HepG2 (cell line): ENCODE results near the gene MUSK. TPM values are rescaled to one million over a fixed set of nuclear protein-coding genes. Genes with fewer than 3 reads are reported as not detected.

ENCODE experiments used
- ATAC-seq: fragments of 200-7000 bp; cut with Tn5 transposase; 3 replicates; pipeline ENCODE4 v1.9.1; 2020; ENCODE audit warnings: mild to moderate bottlenecking, moderate library complexity
- BruUV-seq: library from RNA; stranded (reverse); fragments of 400-500 nt; replicated peaks from 2 replicates; lab custom pipeline; 2021; lab: Mats Ljungman, UMichigan
- CTCF ChIA-PET: fragments of 300-600 bp; formaldehyde crosslinking; extraction: SDS; loops from one replicate; lab custom pipeline; 2021; ENCODE audit warnings: low total read pairs, inconsistent platforms, low intra/inter-chr PET ratio; lab: Yijun Ruan, JAX
- POLR2A ChIA-PET: fragments of 350-600 bp; sonication (Branson Sonifier 250); formaldehyde crosslinking; loops from one replicate; lab custom pipeline; 2020; ENCODE audit warnings: antibody characterized with exemption, inconsistent platforms; lab: Yijun Ruan, JAX
- DNase-seq: peaks from one replicate; pipeline ENCODE4 v3.0.0-alpha.2; 2015; ENCODE audit warnings: low spot score
- FAIRE-seq: peaks from 3 replicates; lab custom pipeline; 2011; peaks lifted over from hg19 to GRCh38; lab: Jason Lieb, UNC
- H2AFZ ChIP-seq: one replicate; pipeline ENCODE4 v1.6.1; 2011; ENCODE audit warnings: low read length, inconsistent platforms
- H3K27ac ChIP-seq: fragments of 300-600 bp; 3 replicates; pipeline ENCODE4 v1.8.0; 2011; ENCODE audit warnings: mixed run types, mild to moderate bottlenecking, mixed read lengths, low read length, inconsistent platforms; ENCODE audit not compliant: insufficient read depth; ENCODE audit errors: extremely low read length
- H3K27me3 ChIP-seq, 2 experiments: fragments of 200-600 bp in 1 of 2; 2 replicates in 1 of 2; 3 replicates in 1 of 2; pipeline versions ENCODE4 v1.6.0 to v1.8.0; 2011; ENCODE audit warnings: low read length in 2 of 2, mild to moderate bottlenecking in 2 of 2, moderate library complexity in 2 of 2, inconsistent platforms in 1 of 2; ENCODE audit not compliant: insufficient read depth in 2 of 2, control insufficient read depth in 1 of 2
- H3K36me3 ChIP-seq, 2 experiments: fragments of 200-600 bp in 1 of 2; replicated peaks in 1 of 2; 2 replicates in 1 of 2; 3 replicates in 1 of 2; pipeline versions ENCODE4 v1.5.1 to v1.8.0; 2011; ENCODE audit warnings: low read length in 2 of 2, inconsistent platforms in 1 of 2; ENCODE audit not compliant: insufficient read depth in 2 of 2, control insufficient read depth in 1 of 2
- H3K4me1 ChIP-seq: 2 replicates; pipeline ENCODE4 v1.5.1; 2012; ENCODE audit warnings: low read length, inconsistent platforms; ENCODE audit not compliant: insufficient read depth
- H3K4me2 ChIP-seq: 2 replicates; pipeline ENCODE4 v1.6.0; 2011; ENCODE audit warnings: low read depth, low read length, inconsistent platforms
- H3K4me3 ChIP-seq, 3 experiments: fragments of 200-600 bp in 1 of 3; sonication (generic), shearing (Covaris generic) in 1 of 3; replicated peaks in 1 of 3; 2 replicates each; pipeline ENCODE4 v1.5.1; 2011 to 2016; ENCODE audit warnings: low read length in 3 of 3, inconsistent platforms in 2 of 3, low read depth in 2 of 3, mild to moderate bottlenecking in 2 of 3, control low read depth in 1 of 3, mixed read lengths in 1 of 3; ENCODE audit not compliant: insufficient read depth in 1 of 3
- H3K79me2 ChIP-seq: one replicate; pipeline ENCODE4 v1.6.1; 2011; ENCODE audit warnings: low read length, inconsistent platforms; ENCODE audit not compliant: insufficient read depth
- H3K9ac ChIP-seq: 2 replicates; pipeline ENCODE4 v1.6.0; 2011; ENCODE audit warnings: mild to moderate bottlenecking, low read depth, low read length, inconsistent platforms; ENCODE audit not compliant: insufficient read depth
- H3K9me3 ChIP-seq: 2 replicates; pipeline ENCODE4 v1.5.1; 2012; ENCODE audit warnings: mild to moderate bottlenecking, low read length
- H4K20me1 ChIP-seq: 2 replicates; pipeline ENCODE4 v1.6.0; 2011; ENCODE audit warnings: inconsistent platforms, mild to moderate bottlenecking, low read length, moderate library complexity; ENCODE audit not compliant: insufficient read depth
- ADNP ChIP-seq: sonication (generic); formaldehyde crosslinking; IDR thresholded peaks from 2 replicates; pipeline ENCODE4 v1.4.0; 2020; ENCODE audit warnings: missing genetic modification reagents
- DBP ChIP-seq: sonication (generic); formaldehyde crosslinking; IDR thresholded peaks from 2 replicates; pipeline ENCODE4 v1.4.0; 2020; ENCODE audit warnings: missing genetic modification reagents; ENCODE audit errors: not compliant biosample characterization
- EEA1 ChIP-seq: sonication (generic); formaldehyde crosslinking; IDR thresholded peaks from 2 replicates; pipeline ENCODE4 v1.5.1; 2020; ENCODE audit warnings: mild to moderate bottlenecking, missing genetic modification reagents, borderline replicate concordance
- GTF2F1 ChIP-seq: fragments of 150-350 bp; IDR thresholded peaks from 2 replicates; pipeline ENCODE4 v1.6.1; 2014; ENCODE audit warnings: low read length
- IRX3 ChIP-seq: sonication (generic); formaldehyde crosslinking; IDR thresholded peaks from 2 replicates; pipeline ENCODE4 v1.8.1; 2023; ENCODE audit warnings: mild to moderate bottlenecking, low read depth, missing genetic modification reagents, borderline replicate concordance
- LCORL ChIP-seq, 2 experiments: fragments of 450-650 bp in 1 of 2; sonication (generic) in 1 of 2; formaldehyde crosslinking in 1 of 2; IDR thresholded peaks; 2 replicates each; pipeline versions ENCODE4 v1.5.0 to v1.6.1; 2017 to 2020; ENCODE audit warnings: antibody characterized with exemption in 1 of 2, missing genetic modification reagents in 1 of 2
- MAFG ChIP-seq: sonication (generic); formaldehyde crosslinking; IDR thresholded peaks from 2 replicates; pipeline ENCODE4 v1.5.1; 2020; ENCODE audit warnings: mild to moderate bottlenecking, missing genetic modification reagents
- NFE2 ChIP-seq: sonication (generic); formaldehyde crosslinking; IDR thresholded peaks from 2 replicates; pipeline ENCODE4 v1.4.0; 2020; ENCODE audit warnings: missing genetic modification reagents
- NFKB2 ChIP-seq: sonication (generic); formaldehyde crosslinking; IDR thresholded peaks from 2 replicates; pipeline ENCODE4 v1.4.0; 2020; ENCODE audit warnings: missing genetic modification reagents, borderline replicate concordance
- PCBP1 ChIP-seq: fragments of 200-400 bp; formaldehyde crosslinking; IDR thresholded peaks from 2 replicates; pipeline ENCODE4 v1.6.1; 2017; ENCODE audit warnings: mild to moderate bottlenecking, low read depth, low read length, borderline replicate concordance
- TAF1 ChIP-seq: sonication (generic); formaldehyde crosslinking; IDR thresholded peaks from 2 replicates; pipeline ENCODE4 v1.4.0; 2020; ENCODE audit warnings: missing genetic modification reagents
- TBX2 ChIP-seq: sonication (generic); formaldehyde crosslinking; IDR thresholded peaks from 2 replicates; pipeline ENCODE4 v1.5.0; 2020; ENCODE audit warnings: missing genetic modification reagents, mild to moderate bottlenecking, borderline replicate concordance
- ZBED4 ChIP-seq: sonication (generic); formaldehyde crosslinking; IDR thresholded peaks from 2 replicates; pipeline ENCODE4 v1.4.0; 2020; ENCODE audit warnings: missing genetic modification reagents, borderline replicate concordance
- ZBTB44 ChIP-seq: sonication (generic); formaldehyde crosslinking; IDR thresholded peaks from 2 replicates; pipeline ENCODE4 v1.4.0; 2020; ENCODE audit warnings: missing genetic modification reagents
- ZNF274 ChIP-seq: sonication (generic); formaldehyde crosslinking; IDR thresholded peaks from 2 replicates; pipeline ENCODE4 v1.5.1; 2020; ENCODE audit warnings: mild to moderate bottlenecking, missing genetic modification reagents
- ZNF552 ChIP-seq: sonication (generic); formaldehyde crosslinking; IDR thresholded peaks from 2 replicates; pipeline ENCODE4 v1.9.0; 2022; ENCODE audit warnings: missing genetic modification reagents, mild to moderate bottlenecking, borderline replicate concordance
- ZNF883 ChIP-seq: sonication (generic); formaldehyde crosslinking; IDR thresholded peaks from 2 replicates; pipeline ENCODE4 v1.5.1; 2020; ENCODE audit warnings: mild to moderate bottlenecking, missing genetic modification reagents; ENCODE audit errors: not compliant biosample characterization
- WGBS: methylation state at CpG from one replicate; pipeline ENCODE4 v1.1.6; 2017; ENCODE audit warnings: low lambda C conversion rate; 5-methylcytosine and 5-hydroxymethylcytosine counted together
- in situ Hi-C: cut with HindIII; loops from 2 replicates; pipeline ENCODE4 v1.10.0; 2017; ENCODE audit warnings: low pct_unique_long_range_greater_than_20kb; ENCODE audit not compliant: extremely low pct_ligation_motif_present
- intact Hi-C: fragments of 100-400 bp; cut with micrococcal nuclease; formaldehyde crosslinking; loops from one replicate; pipeline ENCODE4 v1.10.0; 2022; ENCODE audit not compliant: unreplicated experiment
- polyA plus RNA-seq, 8 experiments: library from polyadenylated mRNA; depleted of rRNA in 3 of 8; stranded (reverse) in 7 of 8; unstranded in 1 of 8; fragments of >200 nt; fragmentation: Illumina TruSeq in 4 of 8; extraction: Trizol in 4 of 8; gene quantifications; 2 replicates each; pipeline versions ENCODE4 v1.2.1 to v1.2.3, GENCODE V29; 2011 to 2016; ENCODE audit warnings: low read depth in 4 of 8, missing spikeins in 1 of 8, mixed read lengths in 1 of 8; ENCODE audit not compliant: insufficient read depth in 1 of 8
- total RNA-seq, 5 experiments: library from RNA; depleted of rRNA; stranded (reverse); fragments of >200 nt; fragmentation: Illumina TruSeq; extraction: Trizol; gene quantifications; 2 replicates each; pipeline ENCODE4 v1.2.3, GENCODE V29; 2016; ENCODE audit warnings: low read depth in 1 of 5

Gene MUSK
- total and polyA plus RNA-seq, 2 of the 13 experiments (the other 11 are each of a cell fraction or from before 2014, with no cell fraction given), result not detected

GRCh38 chr9:110830495-110830894, 161.9 kb downstream of the MUSK start (continued):
- no peak for TF ChIP-seq ZBTB44
- no peak for TF ChIP-seq NFE2 (CRISPR knock-in tag)
- no peak for TF ChIP-seq ZNF883 (CRISPR knock-in tag)
- no peak for TF ChIP-seq NFKB2 (CRISPR knock-in tag)
- TF ChIP-seq TAF1 (CRISPR knock-in tag), result no peak
- TF ChIP-seq ZNF552 (CRISPR knock-in tag), result no peak
- TF ChIP-seq LCORL (IDR thresholded peaks at IDR 0.05), result no peak
- TF ChIP-seq LCORL (CRISPR knock-in tag; IDR thresholded peaks at IDR 0.05), result no peak
- TF ChIP-seq EEA1 (CRISPR knock-in tag), result no peak
- no peak for TF ChIP-seq GTF2F1

GRCh38 chr9:110832926-110833325, 164.3 kb downstream of the MUSK start:
- no peaks in the 10 kb centered on the region for H3K27me3 ChIP-seq
- H2AFZ ChIP-seq, result no peak overlapping the region
- no peaks in the 10 kb centered on the region for H3K4me1 ChIP-seq
- H4K20me1 ChIP-seq, result no peaks in the 10 kb centered on the region
- H3K79me2 ChIP-seq, result no peaks in the 10 kb centered on the region
- H3K9ac ChIP-seq, result no peak overlapping the region
- BruUV-seq, result no TSS peak
- POLR2A ChIA-PET, result no interaction called here
- ATAC-seq (no peak), FAIRE-seq (no peak), DNase-seq (no peak)
- intact Hi-C loops, result no loop called here
- H3K36me3 ChIP-seq, result no peaks in the 10 kb centered on the region
- CTCF ChIA-PET, result no interaction called here
- no peak overlapping the region for H3K4me3 ChIP-seq
- in situ Hi-C loops, result no loop called here
- H3K9me3 ChIP-seq, result no peaks in the 10 kb centered on the region
- WGBS, result 34% methylated on average over 3 of the region's 3 CpGs
- no peak overlapping the region for H3K27ac ChIP-seq
- H3K4me2 ChIP-seq, result no peak overlapping the region
- no peak for TF ChIP-seq ZNF274 (CRISPR knock-in tag)
- TF ChIP-seq ADNP, result no peak
- no peak for TF ChIP-seq MAFG (CRISPR knock-in tag)
- no peak for TF ChIP-seq PCBP1
- no peak for TF ChIP-seq TBX2 (CRISPR knock-in tag)
- no peak for TF ChIP-seq IRX3 (CRISPR knock-in tag)
- TF ChIP-seq DBP, result no peak
- TF ChIP-seq ZBED4 (CRISPR knock-in tag), result no peak
